ENCODE results near the gene ITPR2. TPM values are rescaled to one million over a fixed set of nuclear protein-coding genes. Genes with fewer than 3 reads are reported as not detected.

Gene ITPR2
- total and polyA plus RNA-seq, 2 of the 13 experiments (the other 11 are each of a cell fraction or from before 2014, with no cell fraction given): 31.9 to 81.9 TPM

GRCh38 chr12:26768611-26769603, 64.1 kb downstream of the ITPR2 start (continued):
- no peak for TF ChIP-seq ZBTB40 (IDR thresholded peaks at IDR 0.05)
- peak; percentile 40; the same call in 1 of the 2 replicates for TF ChIP-seq ZBTB40 (CRISPR knock-in tag; IDR thresholded peaks at IDR 0.05)
- TF ChIP-seq DPF2 (CRISPR knock-in tag; IDR thresholded peaks at IDR 0.05; ENCODE audit: borderline replicate concordance, low read depth): peak; percentile 96
- no peak for TF ChIP-seq GMEB2 (CRISPR knock-in tag; IDR thresholded peaks at IDR 0.05; ENCODE audit: low read depth)
- 0 out of 2 replicates have a peak, but pooled peaks have one; percentile 50 for TF ChIP-seq KAT2B (IDR thresholded peaks at IDR 0.05; ENCODE audit: borderline replicate concordance, low read depth, low read length)
- TF ChIP-seq SRSF1 (optimal IDR thresholded peaks at IDR 0.05; ENCODE audit: low read depth, low read length): no peak
- peak; percentile 85 for TF ChIP-seq TFAP4 (IDR thresholded peaks at IDR 0.05; ENCODE audit: borderline replicate concordance, low read depth)
- TF ChIP-seq TAF15 (IDR thresholded peaks at IDR 0.05; ENCODE audit: low read depth, low read length, poor library complexity, severe bottlenecking): no peak
- TF ChIP-seq FOXA1 (IDR thresholded peaks at IDR 0.05): peak; percentile 100
- TF ChIP-seq FOXA1 (CRISPR knock-in tag; IDR thresholded peaks at IDR 0.05): peak; percentile 100
- TF ChIP-seq ZBTB44 (CRISPR knock-in tag; IDR thresholded peaks at IDR 0.05): no peak
- peak; percentile 35; the same call in 1 of the 2 replicates for TF ChIP-seq KLF15 (CRISPR knock-in tag; IDR thresholded peaks at IDR 0.05; ENCODE audit: borderline replicate concordance)
- TF ChIP-seq ZNF547 (CRISPR knock-in tag; IDR thresholded peaks at IDR 0.05): peak; percentile 40; the same call in 1 of the 2 replicates
- no peak for TF ChIP-seq MTF2 (CRISPR knock-in tag; IDR thresholded peaks at IDR 0.05; ENCODE audit: borderline replicate concordance)
